ENCODE measurements around the gene ADAM10.

ADAM10 gene

DNA sequence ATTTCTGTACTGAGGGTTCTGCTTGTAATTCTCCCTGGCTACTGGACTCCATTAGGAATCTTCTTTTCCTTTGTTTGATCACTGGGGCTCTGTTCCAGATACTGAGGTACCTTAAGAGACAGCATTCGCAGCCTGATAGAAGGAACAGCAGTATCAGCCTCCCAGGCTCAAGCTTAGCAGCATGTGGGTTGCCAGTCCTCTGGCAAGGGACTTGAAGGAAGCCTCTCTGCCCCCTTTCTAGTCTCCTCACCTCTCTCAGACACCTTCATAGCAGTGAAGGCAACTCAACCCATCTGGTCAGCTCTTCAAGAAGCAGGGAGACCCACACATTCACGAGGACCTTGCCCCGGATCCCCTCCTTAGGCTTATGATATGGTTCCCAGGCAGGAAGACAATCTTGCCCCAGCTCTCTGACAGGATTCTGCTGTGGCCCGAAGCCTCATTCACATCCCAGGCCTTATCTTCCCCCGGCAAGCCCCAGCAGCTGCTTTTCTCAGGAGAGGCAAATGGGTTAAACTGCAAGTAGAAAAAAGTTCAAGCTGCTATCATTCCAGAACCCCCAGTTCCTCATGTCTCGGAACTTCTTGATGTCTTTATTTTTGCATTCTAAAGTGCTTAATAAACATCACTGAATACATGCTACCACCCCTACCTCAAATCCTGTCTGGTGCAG lies 164.6 kb downstream of the ADAM10 start:
- in situ Hi-C loops (cut with HindIII; ENCODE audit: low sequenced_read_pairs): no loop called here

DNA sequence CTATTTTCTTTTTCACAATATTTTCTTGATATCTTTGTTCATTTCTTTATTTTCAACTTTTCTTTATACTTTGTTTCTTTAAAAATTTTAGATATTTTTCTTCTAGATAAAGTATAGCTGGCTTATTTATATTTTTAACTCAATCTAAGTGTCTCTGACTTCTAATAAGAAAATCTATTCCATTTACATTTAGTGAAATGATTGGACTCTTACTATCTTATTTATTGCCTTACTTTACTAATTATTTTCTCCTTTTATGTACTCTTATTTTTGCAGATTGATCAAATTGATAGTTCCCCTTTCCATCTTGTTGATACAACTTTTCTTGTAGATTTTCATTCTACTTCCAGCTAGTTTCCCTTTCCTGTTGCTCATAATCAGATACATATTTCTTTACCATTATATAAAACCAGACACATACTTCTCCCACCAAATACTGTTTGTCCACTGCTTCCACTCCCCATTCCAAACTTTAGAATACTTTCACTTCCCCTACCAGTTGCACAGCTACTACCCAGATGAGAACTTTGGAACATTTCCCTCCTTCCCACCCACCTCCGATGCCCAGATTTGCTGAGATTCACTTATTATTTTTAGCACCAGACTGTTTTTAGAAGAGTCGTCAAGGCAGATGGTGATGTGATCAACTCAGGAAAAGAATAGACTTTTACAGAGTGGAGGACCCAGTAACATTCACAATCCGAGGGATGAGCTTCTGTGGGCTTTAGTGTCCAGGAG lies 166.2 kb downstream of the ADAM10 start:
- in situ Hi-C loops (cut with HindIII; ENCODE audit: low sequenced_read_pairs): no loop called here

DNA sequence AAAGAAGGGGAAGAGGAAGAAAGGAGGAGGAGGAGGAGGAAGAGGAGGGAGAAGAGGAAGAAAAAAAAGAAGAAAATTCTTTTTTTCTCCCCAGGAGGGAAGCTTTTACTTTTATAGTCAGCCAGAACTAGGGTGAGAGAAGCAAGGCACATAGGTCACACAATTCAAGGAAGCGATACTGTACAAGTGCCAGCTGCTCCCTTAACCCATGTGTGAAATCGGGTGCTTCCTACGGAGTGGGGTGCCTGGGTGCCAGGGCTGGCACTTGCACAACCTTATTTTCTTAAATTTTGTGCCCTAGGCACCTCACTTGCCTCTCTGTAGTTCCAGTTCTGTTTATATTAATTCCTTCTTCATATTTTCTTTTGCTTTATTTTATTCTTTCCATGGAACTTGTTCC lies 167.3 kb downstream of the ADAM10 start:
- in situ Hi-C loops (cut with HindIII; ENCODE audit: low sequenced_read_pairs): no loop called here

DNA sequence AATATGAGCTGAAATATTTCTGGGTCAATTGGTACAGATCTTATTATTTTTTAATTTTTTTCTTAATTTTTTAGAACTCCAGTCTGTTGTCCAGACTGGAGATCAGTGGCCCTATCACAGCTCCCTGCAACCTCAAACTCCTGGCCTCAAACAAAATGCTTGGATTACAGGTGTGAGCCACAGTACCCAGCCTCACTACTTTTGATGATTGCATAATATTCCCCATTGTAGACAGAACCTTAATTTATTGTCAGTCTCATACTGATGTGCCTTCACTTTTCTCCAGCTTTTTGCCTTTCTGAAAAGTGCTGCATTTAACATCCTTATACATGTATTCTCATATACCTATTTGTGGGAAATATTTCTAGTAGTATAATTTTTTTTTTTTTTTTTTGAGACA lies 172.8 kb downstream of the ADAM10 start:
- in situ Hi-C loops (cut with HindIII; ENCODE audit: low sequenced_read_pairs): no loop called here

DNA sequence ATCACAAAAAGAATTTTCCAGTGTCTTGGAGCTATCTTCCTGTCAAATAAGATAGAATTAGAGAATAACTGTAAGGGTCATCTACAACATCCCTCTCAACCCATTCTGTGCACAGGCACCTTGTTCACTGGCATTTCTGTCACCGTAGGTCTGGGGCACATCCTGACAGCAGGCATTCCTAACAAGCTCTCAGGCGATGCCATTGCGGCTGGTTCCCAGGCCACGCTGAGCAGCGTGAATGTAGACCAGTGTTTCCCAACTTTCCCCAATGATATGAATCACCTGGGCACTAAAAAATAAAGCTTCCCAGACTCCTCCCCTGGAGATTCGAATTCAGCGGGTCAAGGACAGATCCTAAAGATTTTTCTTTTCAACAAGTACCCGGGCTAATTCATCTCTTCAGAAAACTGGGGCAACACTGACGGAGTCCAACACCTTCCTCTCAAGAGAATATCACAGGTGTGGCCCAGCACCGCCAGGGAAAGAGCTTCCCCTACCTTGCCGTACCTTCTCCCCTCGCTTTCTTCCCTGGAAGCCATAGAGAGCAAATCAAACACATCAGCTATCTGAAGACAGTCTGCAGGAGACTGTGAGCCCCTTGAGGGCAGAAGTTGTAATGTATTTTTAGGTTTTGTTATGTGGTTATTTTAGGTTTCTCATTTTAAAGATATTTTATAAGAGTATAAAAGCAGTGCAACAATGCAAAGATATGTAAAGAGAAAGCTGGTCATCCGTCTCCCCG lies 174.3 kb downstream of the ADAM10 start:
- in situ Hi-C loops (cut with HindIII; ENCODE audit: low sequenced_read_pairs): no loop called here

DNA sequence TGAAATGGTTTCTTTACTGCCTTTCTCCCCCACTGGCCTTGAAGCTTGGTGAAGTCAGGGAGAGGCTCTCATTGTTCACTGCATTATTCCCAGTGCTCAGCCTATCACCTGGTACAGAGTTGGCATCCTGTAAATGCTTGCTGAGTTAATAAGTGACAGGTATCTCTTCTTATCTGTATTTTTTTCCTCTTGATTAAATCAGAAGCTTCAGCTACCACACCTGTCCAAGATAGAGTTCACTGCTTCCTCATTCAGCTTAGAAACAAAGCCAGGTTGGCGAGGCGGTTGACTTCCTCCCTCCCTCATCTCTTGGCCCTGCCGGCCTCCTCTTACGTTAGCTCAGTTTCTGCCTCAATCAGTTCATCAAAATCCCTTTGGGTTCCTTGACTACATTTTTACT lies 174.9 kb downstream of the ADAM10 start:
- in situ Hi-C loops (cut with HindIII; ENCODE audit: low sequenced_read_pairs): no loop called here

DNA sequence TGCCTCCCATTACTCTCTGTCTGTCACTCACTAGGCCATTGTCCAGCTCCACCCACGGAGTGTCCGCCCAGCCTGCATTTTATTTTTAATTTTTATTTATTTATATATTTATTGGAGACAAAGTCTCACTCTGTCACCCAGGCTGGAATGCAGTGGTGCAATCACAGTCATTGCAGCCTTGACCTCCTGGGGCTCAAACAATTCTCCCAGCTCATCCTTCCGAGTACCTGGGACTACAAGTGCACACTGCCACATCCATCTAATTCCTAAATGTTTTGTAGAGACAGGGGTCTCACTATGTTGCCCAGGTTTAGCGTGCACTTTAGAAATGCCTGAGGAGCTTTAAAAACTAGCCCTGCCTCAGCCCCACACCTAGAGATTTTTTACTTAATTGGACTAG lies 176.2 kb downstream of the ADAM10 start:
- in situ Hi-C loops (cut with HindIII; ENCODE audit: low sequenced_read_pairs): no loop called here

DNA sequence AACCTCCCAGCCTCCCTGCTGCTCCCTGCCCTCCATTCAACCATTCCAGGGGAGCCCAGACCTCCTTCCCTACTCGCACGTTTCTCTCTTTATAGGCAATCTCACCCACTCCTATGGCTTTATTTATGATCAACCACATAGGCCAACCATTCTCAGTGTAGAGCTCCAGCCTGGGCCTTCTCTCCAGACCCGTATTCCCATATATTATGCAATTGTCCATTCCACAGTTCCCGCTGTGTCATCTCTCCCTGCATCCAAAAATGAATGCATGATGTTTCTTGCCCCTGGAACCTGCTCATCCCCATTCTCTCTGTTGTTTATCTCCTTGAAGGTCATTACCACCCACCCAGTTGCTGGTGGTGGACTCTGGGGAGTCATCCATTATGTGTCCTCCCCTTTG lies 177.0 kb downstream of the ADAM10 start:
- in situ Hi-C loops (cut with HindIII; ENCODE audit: low sequenced_read_pairs): no loop called here

DNA sequence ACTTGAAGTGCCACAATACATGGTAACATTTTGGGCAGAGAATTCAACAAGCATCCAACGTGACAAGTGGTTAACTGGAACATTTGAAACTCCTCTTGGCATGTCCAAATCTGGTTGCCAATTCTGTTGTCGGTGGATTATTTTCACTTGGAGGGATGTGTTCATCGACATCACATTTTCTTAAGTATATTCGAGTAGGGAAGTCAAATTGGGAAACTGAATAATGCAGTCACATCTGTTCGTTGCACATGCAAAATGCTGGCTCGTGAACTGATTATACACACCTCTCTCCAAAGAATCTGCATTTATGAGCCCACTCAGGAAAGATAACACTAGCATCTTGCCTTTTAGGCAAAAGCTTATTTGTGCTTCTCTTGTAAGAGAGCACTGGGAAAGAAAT lies 178.0 kb downstream of the ADAM10 start:
- in situ Hi-C loops (cut with HindIII; ENCODE audit: low sequenced_read_pairs): no loop called here

DNA sequence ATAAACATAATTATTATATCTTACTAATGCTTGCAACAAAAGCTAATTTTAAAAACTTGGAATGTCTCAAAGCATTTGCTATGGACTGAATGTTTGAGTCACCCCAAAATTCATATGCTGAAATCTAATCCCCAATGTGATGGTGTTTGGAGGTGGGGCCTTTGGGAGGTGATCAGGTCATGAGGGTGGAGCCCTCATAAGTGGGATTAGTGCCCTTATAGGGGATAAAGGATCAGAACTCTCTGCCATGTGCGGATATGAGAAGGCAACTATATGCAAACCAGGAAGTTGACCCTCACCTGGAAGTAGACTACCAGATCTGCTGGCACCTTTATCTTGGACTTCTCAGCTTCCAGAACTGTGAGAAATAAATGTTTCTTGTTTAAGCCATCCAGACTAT lies 180.1 kb downstream of the ADAM10 start:
- in situ Hi-C loops (cut with HindIII; ENCODE audit: low sequenced_read_pairs): no loop called here

DNA sequence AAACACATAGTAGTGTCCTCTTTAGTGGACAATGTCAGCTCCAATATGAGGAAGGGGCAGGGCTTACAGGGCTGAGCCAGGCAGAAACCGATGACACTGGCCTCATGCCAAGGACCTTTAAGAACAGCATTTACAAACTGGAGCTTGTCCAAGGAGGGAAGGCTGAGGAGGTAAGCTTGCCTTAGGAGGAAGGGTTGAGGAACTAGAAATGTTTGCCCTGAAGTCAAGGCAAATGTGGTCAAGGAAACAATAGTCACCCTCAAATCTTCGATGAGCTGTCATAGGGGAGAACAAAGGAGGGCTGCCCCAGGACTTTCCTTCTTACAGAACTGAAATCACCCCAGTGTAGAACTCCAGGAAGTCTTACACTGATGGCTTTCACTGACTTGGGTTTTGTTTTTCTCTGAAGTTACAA lies 181.3 kb downstream of the ADAM10 start:
- in situ Hi-C loops (cut with HindIII; ENCODE audit: low sequenced_read_pairs): no loop called here

DNA sequence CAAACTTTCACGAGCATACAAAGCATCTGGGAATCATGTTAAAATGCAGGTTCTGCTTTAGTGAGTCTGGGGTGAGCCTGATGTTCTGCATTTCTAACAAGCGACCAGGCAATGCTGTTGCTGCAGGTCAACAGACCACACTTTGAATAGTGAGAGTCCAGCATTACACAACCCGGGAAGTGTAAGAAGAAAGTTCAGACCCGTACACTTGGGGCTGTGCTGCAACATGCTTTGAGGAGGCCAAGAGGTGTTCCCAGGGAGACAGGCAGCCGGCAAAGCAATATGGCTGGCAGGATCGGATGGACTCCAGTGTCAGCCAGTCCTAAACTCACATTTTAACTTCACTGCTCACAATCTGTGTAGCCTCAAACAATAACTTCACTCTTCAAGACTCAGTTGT lies 183.5 kb downstream of the ADAM10 start:
- in situ Hi-C loops (cut with HindIII; ENCODE audit: low sequenced_read_pairs): no loop called here

DNA sequence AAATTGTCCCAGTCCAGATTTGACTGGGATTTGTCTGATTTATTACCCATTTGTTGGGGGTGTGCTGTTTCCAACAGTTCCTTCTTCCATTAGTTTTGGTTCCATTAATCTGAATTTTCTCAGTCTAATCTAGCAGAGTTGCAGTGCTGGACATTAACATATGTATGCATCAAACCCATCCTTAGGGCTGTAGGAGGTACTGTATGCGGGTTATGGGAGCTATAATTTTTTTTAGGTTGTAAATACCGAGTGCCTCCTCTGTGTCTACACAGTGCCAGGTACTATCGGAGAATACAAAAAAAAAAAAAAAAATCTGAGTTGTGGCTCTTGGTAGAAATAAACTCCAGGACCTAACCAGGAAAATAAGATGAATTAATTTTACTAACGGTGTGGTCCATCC lies 183.9 kb downstream of the ADAM10 start:
- in situ Hi-C loops (cut with HindIII; ENCODE audit: low sequenced_read_pairs): no loop called here

DNA sequence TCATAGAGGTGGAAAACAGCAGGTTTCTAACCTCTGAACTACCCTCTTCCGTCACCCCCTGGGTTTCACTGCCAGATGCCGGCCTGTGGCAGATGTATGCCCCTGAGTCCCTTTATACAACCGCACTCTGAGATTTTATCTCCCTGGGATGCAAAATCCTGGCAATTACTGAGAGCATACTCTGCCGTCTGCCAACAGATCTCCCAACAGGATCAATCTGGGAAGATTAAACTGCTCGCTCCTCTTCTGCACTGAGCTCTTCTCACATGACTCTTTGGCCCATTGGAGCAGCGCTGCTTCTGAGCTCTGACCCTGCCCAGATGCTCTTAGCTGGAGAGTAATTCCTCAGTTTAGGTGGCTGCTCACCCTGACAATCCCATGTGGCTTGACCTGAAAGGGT lies 184.5 kb downstream of the ADAM10 start:
- in situ Hi-C loops (cut with HindIII; ENCODE audit: low sequenced_read_pairs): loop anchor here (5.0 kb wide), 1 partner anchor 32 kb away; no protein-coding TSS in a partner anchor

DNA sequence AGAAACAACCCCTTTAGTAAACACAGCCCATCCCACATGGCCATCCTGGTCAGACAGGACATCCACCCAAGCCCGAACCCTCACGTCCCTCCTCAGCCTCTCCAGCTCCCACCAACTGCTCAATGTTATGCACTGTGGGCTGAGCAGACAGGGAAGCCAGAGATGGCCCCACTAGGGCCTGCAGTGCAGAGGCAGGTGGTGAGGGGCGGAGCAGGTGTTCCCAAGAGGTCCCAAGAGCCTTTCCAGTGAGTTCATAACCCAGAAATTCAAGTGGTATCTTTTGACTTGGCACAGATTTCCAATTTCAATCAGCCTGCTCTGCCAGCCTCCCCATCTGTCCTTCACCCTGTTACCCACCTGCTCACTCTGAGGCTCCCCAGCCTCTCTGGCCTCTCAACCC lies 187.4 kb downstream of the ADAM10 start:
- in situ Hi-C loops (cut with HindIII; ENCODE audit: low sequenced_read_pairs): loop anchor here (5.0 kb wide), 1 partner anchor 35 kb away; no protein-coding TSS in a partner anchor

DNA sequence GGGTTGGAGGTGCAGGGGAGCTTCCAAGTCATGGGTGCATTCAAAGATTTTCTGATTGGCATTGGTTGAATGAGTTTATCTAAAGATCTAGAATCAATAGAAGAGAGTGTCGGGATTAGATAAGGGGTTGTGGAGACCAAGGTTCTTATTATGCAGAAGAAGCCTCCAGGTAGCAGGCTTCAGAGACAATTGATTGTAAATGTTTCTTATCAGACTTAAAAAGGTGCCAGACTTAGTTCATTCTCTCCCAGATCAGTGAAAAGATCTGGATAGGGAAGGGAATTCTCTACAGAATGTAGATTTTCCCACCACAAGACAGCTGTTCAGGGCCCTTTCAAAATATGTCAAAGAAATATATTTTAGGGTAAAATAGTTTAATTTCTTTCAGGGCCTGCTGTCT lies 188.2 kb downstream of the ADAM10 start:
- in situ Hi-C loops (cut with HindIII; ENCODE audit: low sequenced_read_pairs): loop anchor here (5.0 kb wide), 1 partner anchor 36 kb away; no protein-coding TSS in a partner anchor

DNA sequence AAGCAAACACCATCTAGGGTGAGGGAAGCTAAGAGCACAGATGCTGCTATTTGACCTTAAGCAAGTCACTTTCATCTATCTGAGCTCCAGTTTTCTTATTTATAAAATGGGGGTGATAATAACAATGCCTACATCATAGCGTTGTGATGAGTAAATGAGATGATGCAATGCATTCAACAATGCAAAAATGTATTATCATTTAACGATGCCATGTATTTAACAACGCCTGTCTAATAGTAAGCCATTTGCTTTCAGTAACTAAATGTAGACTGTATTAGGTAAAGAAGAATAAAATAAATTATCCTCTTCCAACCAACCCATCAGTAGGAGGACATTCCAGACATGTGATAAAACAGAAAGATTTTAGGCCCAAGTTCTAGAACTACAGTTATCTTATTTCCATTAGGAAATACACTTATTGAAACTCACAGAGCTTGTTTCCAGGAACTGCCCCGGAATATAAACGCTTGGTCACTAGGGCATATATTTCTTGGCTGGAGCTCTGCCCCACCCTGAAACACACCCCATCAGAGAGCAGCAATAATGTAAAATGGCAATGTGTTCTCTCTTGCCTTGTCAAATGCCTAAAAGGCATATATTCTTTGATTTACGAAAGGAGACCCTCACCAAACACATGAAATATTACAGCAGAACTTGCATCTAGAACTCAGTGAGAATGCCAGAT lies 189.5 kb downstream of the ADAM10 start:
- in situ Hi-C loops (cut with HindIII; ENCODE audit: low sequenced_read_pairs): loop anchor here (5.0 kb wide), 1 partner anchor 37 kb away; no protein-coding TSS in a partner anchor

DNA sequence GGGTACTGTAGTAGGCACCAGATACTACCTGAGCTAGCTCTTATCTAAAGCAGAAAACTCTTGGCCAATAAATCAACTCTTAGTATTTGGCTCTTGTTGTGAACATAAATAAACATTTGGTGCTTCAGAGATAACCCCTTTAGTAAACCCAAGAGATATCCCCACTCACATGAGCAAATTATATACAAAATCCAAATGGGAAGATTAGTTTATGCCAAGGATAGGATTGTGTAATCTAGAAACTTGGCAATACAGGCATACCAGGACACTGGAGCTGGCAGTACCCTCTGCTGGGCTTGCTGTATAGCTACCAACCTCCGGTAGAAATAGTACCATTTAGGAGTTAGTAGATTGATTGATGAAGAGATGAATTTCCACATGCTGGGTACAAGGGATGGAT lies 190.7 kb downstream of the ADAM10 start:
- in situ Hi-C loops (cut with HindIII; ENCODE audit: low sequenced_read_pairs): no loop called here

DNA sequence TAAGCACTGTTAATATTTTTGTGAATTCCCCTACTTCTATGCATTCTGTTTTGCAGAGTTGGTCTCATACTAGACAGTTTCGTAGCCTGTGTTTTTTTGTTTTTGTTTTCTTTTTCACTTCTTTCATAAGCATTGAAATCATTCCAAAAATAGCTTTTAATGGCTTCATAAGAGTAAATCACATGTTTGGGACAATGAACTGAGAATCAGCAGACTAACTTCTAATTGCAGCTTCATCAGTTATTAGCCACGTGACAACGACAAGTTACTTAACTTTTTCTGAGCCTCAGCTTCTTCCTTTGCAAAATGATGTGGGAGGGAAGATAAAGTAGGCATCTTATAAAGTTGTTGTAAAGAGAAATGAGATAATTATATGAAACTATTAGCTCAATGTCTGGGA lies 193.0 kb downstream of the ADAM10 start:
- in situ Hi-C loops (cut with HindIII; ENCODE audit: low sequenced_read_pairs): no loop called here

DNA sequence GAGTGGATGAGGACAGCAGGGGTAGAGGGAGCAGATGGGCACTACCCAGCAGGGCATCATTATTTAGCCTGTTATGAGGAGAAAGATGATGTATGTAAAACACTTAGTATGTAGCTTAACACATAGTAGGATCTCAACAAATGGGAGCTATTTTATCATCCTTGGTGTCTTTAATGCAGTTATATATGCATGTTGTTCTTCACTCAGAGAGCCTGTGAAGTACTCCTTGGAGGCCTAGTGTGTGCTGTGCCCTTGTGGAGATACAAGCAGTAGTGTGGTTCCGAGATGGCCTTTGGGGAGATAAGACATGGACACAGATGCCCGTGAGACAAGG lies 193.5 kb downstream of the ADAM10 start:
- in situ Hi-C loops (cut with HindIII; ENCODE audit: low sequenced_read_pairs): no loop called here

All from endothelial cell of hepatic sinusoid (primary cell).